Neuronal stem cell (in vitro differentiated cells): ENCODE data around the gene HECW1.

ENCODE experiments used
- DNase-seq: peaks from one replicate; pipeline ENCODE4 v3.0.0-alpha.2; 2013; ENCODE audit warnings: low spot score
- H2AFZ ChIP-seq: one replicate; pipeline ENCODE4 v1.6.1; 2013; ENCODE audit warnings: mild to moderate bottlenecking, low read length, inconsistent platforms
- H2AK5ac ChIP-seq: 2 replicates; pipeline ENCODE4 v1.6.1; 2013; ENCODE audit warnings: low read depth, mild to moderate bottlenecking, inconsistent platforms, low read length, moderate library complexity, mixed read lengths
- H2BK120ac ChIP-seq: 2 replicates; pipeline ENCODE4 v1.6.1; 2013; ENCODE audit warnings: low read depth, mild to moderate bottlenecking, inconsistent platforms, low read length, moderate library complexity, mixed read lengths
- H2BK12ac ChIP-seq: one replicate; pipeline ENCODE4 v1.6.1; 2013; ENCODE audit warnings: low read length, inconsistent platforms
- H2BK15ac ChIP-seq: 2 replicates; pipeline ENCODE4 v1.6.1; 2013; ENCODE audit warnings: mild to moderate bottlenecking, low read length, inconsistent platforms, mixed read lengths
- H2BK5ac ChIP-seq: one replicate; pipeline ENCODE4 v1.6.1; 2013; ENCODE audit warnings: inconsistent platforms, mild to moderate bottlenecking, low read length, moderate library complexity
- H3K14ac ChIP-seq: one replicate; pipeline ENCODE4 v1.6.1; 2013; ENCODE audit warnings: low read length, inconsistent platforms
- H3K18ac ChIP-seq: 2 replicates; pipeline ENCODE4 v1.6.1; 2013; ENCODE audit warnings: low read length, inconsistent platforms
- H3K23ac ChIP-seq: 2 replicates; pipeline ENCODE4 v1.6.1; 2013; ENCODE audit warnings: low read depth, mild to moderate bottlenecking, mixed read lengths, low read length, inconsistent platforms; ENCODE audit not compliant: poor library complexity
- H3K27ac ChIP-seq: replicated peaks from 3 replicates; pipeline ENCODE4 v1.5.1; 2013; ENCODE audit warnings: low read length, inconsistent platforms
- H3K27me3 ChIP-seq, 3 experiments: 2 replicates each; pipeline ENCODE4 v1.6.1; 2013; ENCODE audit warnings: low read length in 3 of 3, mild to moderate bottlenecking in 2 of 3, inconsistent platforms in 1 of 3, low read depth in 1 of 3, mixed read lengths in 1 of 3, moderate library complexity in 1 of 3; ENCODE audit not compliant: control insufficient read depth in 3 of 3, insufficient read depth in 3 of 3
- H3K36me3 ChIP-seq, 2 donors: replicated peaks in 1 of 2; 2 replicates each; pipeline ENCODE4 v1.6.1; 2013; ENCODE audit warnings: low read length in 2 of 2; ENCODE audit not compliant: control insufficient read depth in 2 of 2, insufficient read depth in 2 of 2
- H3K4ac ChIP-seq: 2 replicates; pipeline ENCODE4 v1.6.1; 2013; ENCODE audit warnings: inconsistent platforms, mild to moderate bottlenecking, low read length, moderate library complexity
- H3K4me1 ChIP-seq, 2 donors: 1 replicate in 1 of 2; 2 replicates in 1 of 2; pipeline ENCODE4 v1.6.1; 2013; ENCODE audit warnings: low read length in 2 of 2, low read depth in 1 of 2; ENCODE audit not compliant: control insufficient read depth in 2 of 2, insufficient read depth in 1 of 2
- H3K4me2 ChIP-seq: one replicate; pipeline ENCODE4 v1.6.1; 2013; ENCODE audit warnings: mild to moderate bottlenecking, low read length, inconsistent platforms; ENCODE audit not compliant: insufficient read depth, poor library complexity, severe bottlenecking
- H3K4me3 ChIP-seq, 2 donors: 2 replicates each; pipeline ENCODE4 v1.5.1; 2013; ENCODE audit warnings: low read length in 2 of 2, mild to moderate bottlenecking in 2 of 2, inconsistent platforms in 1 of 2, moderate library complexity in 1 of 2
- H3K79me1 ChIP-seq: one replicate; pipeline ENCODE4 v1.6.1; 2013; ENCODE audit warnings: low read depth, mild to moderate bottlenecking, inconsistent platforms, low read length, moderate library complexity
- H3K9ac ChIP-seq: one replicate; pipeline ENCODE4 v1.6.1; 2013; ENCODE audit warnings: mild to moderate bottlenecking, low read depth, low read length, inconsistent platforms; ENCODE audit not compliant: poor library complexity
- H3K9me3 ChIP-seq, 2 donors: replicated peaks in 1 of 2; 2 replicates each; pipeline versions ENCODE3 to v1.6.1; 2013; ENCODE audit warnings: low read length in 2 of 2, mild to moderate bottlenecking in 2 of 2, inconsistent platforms in 1 of 2, low read depth in 1 of 2, mixed read lengths in 1 of 2, moderate library complexity in 1 of 2; ENCODE audit not compliant: control insufficient read depth in 2 of 2, insufficient read depth in 1 of 2
- H4K8ac ChIP-seq: one replicate; pipeline ENCODE4 v1.6.1; 2013; ENCODE audit warnings: low read depth, mild to moderate bottlenecking, inconsistent platforms, low read length, moderate library complexity
- H4K91ac ChIP-seq: one replicate; pipeline ENCODE4 v1.6.1; 2013; ENCODE audit warnings: low read length, low read depth, mild to moderate bottlenecking, inconsistent platforms; ENCODE audit not compliant: poor library complexity
- WGBS, 2 donors: extraction: QIAGEN DNeasy Blood & Tissue Kit; methylation state at CpG; one replicate each; pipeline ENCODE4 v1.1.7; 2013; ENCODE audit warnings: missing lambda C conversion rate in 2 of 2, mixed read lengths in 1 of 2; ENCODE audit not compliant: insufficient read length in 2 of 2, insufficient replicate concordance in 1 of 2; ENCODE audit errors: extremely low coverage in 2 of 2; 5-methylcytosine and 5-hydroxymethylcytosine counted together

The HECW1 gene

DNA sequence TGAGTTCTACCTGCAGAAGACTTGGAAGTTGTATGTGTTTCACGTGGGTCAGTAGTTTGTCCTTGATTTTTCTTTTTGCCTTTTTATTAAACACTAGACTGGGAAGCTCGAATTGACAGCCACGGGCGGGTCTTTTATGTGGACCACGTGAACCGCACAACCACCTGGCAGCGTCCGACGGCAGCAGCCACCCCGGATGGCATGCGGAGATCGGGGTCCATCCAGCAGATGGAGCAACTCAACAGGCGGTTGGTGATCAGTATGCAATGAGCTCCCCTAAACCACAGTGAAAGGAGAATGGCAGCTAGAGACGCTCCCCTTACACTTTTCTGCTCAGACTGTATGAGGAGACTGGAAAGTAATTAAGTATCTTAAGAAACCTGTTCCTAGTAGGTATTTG is 343.8 kb downstream of the HECW1 start:
- H3K14ac ChIP-seq: no peak overlapping the region
- peaks cover 5 to 6% of the 10 kb centered on the region in 2 donors for H3K4me1 ChIP-seq
- H3K9ac ChIP-seq: no peak overlapping the region
- H3K23ac ChIP-seq: no peak overlapping the region
- H2AK5ac ChIP-seq: no peak overlapping the region
- no peak overlapping the region for H3K18ac ChIP-seq
- H3K4me3 ChIP-seq: no peak overlapping the region
- H4K8ac ChIP-seq: no peak overlapping the region
- no peak overlapping the region for H3K27ac ChIP-seq
- H2BK15ac ChIP-seq: no peak overlapping the region
- no peak overlapping the region for H3K4ac ChIP-seq
- H2BK5ac ChIP-seq: no peak overlapping the region
- no peak overlapping the region for H3K4me2 ChIP-seq
- no peaks in the 10 kb centered on the region for H3K27me3 ChIP-seq
- H2AFZ ChIP-seq: no peak overlapping the region
- no peak overlapping the region for H2BK12ac ChIP-seq
- no peaks in the 10 kb centered on the region for H3K79me1 ChIP-seq
- no peaks in the 10 kb centered on the region for H3K9me3 ChIP-seq
- WGBS, 2 donors: no CpG with 5 or more reads among the region's 14 CpGs
- DNase-seq: no peak
- no peak overlapping the region for H2BK120ac ChIP-seq
- H3K36me3 ChIP-seq: no peaks in the 10 kb centered on the region
- no peak overlapping the region for H4K91ac ChIP-seq

DNA sequence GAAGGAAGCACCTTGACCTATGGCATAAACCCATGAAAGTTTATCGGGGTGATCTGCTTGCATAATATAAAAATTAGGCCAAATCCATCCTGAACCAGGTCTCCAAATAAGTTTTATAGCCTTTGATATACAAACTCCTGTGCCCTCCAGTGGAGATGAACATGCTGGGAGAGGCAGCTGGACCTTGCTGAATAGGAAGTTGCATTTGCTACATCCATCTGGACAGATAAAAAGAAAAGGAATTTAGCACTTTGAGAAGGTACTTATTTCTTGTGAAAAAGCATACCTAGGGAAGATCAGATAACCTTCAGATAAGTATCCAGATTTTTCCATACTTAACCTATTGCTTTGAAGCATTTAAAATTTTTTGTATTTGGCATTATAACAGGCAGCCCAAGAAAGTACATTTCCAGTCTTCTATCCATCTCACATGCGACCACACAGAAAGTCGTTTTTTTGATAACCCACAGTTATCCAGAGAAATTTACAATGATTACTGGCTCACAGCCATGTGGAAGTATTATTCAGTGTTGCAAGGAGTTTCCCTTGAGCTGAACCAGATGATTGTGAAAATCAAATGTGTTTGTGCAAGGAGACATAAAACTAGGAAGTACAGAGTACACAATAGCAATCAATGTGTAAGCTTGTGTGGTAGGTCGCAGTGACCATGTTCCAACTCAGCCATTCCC is 346.0 kb downstream of the HECW1 start:
- H2BK120ac ChIP-seq: no peak overlapping the region
- WGBS, 2 donors: no CpG with 5 or more reads among the region's 4 CpGs

DNA sequence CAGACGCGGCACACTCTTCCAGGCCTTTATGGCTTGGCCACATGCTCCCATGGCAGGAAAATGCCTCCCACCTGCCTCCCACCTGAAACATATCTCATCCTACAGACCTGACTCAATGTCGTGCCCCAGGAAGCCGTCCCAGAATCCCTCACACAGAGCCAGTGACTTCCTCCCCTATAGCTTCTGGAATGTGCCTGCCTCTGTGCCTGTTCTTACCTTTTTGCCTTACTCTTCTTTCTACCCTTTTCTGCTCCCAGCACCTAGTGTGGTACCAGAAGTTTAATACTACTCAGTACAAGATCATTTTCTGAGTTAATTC is 346.5 kb downstream of the HECW1 start:
- Histone ChIP-seq H3K4me3 (no peak overlapping the region), H3K27ac (no peak overlapping the region), H4K8ac (no peak overlapping the region), H2AK5ac (no peak overlapping the region), H2BK5ac (no peak overlapping the region), H3K18ac (peak overlapping the region; percentile 41), H3K4me2 (no peak overlapping the region), H3K23ac (no peak overlapping the region), H3K4ac (no peak overlapping the region), H2BK15ac (no peak overlapping the region), H3K36me3 (no peaks in the 10 kb centered on the region), H2BK120ac (no peak overlapping the region), H4K91ac (no peak overlapping the region), H2BK12ac (no peak overlapping the region), H3K79me1 (no peaks in the 10 kb centered on the region), H3K9me3 (no peaks in the 10 kb centered on the region), H2AFZ (no peak overlapping the region), H3K4me1 (peaks cover 5 to 11% of the 10 kb centered on the region in 2 donors), H3K14ac (no peak overlapping the region), H3K9ac (no peak overlapping the region), H3K27me3 (no peaks in the 10 kb centered on the region)
- no peak for DNase-seq
- no CpG with 5 or more reads among the region's 4 CpGs for WGBS, 2 donors

More for the DNA sequence above, 346.0 kb downstream of the HECW1 start:
- no peaks in the 10 kb centered on the region for H3K27me3 ChIP-seq
- no peak overlapping the region for H3K27ac ChIP-seq
- no peak overlapping the region for H3K9ac ChIP-seq
- no peak overlapping the region for H2BK15ac ChIP-seq
- H3K23ac ChIP-seq: no peak overlapping the region
- no peak overlapping the region for H2AFZ ChIP-seq
- no peak overlapping the region for H4K8ac ChIP-seq
- H3K79me1 ChIP-seq: no peaks in the 10 kb centered on the region
- DNase-seq: no peak
- H3K4ac ChIP-seq: no peak overlapping the region
- H2AK5ac ChIP-seq: no peak overlapping the region
- no peak overlapping the region for H4K91ac ChIP-seq
- H3K18ac ChIP-seq: peak overlapping the region; percentile 41
- H2BK5ac ChIP-seq: no peak overlapping the region
- H3K14ac ChIP-seq: no peak overlapping the region
- peaks cover 5 to 7% of the 10 kb centered on the region in 2 donors for H3K4me1 ChIP-seq
- no peak overlapping the region for H3K4me3 ChIP-seq
- H2BK12ac ChIP-seq: no peak overlapping the region
- no peak overlapping the region for H3K4me2 ChIP-seq
- H3K36me3 ChIP-seq: no peaks in the 10 kb centered on the region
- no peaks in the 10 kb centered on the region for H3K9me3 ChIP-seq

DNA sequence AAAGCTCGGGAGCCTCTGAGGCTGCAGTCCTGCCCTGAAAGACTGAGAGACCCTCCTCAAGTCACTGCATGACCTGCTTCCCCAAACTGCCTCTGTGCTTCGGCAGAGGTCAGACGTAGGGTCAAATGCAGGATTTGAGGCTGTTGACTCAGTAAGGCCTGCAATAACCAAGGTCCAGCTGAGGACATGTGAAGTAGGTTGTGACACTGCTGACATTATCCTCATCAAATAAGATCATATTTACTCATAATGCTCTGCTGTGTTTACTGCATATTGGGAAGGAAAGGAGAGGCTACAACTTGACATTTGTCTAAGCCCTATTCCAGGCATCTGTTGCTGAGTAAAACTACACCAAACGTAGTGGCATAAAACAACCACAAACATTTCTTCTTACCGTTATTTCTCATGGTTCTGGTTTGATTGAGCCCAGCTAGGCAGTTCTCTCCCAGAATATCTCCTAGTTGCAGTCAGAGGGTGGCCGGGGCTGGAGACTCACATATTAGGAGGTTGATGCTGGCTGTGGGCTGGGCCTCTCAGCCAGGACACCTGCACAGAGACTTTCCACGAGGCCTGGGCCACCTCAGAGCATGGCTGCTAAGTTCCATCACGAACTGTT is 348.4 kb downstream of the HECW1 start:
- H3K79me1 ChIP-seq: no peaks in the 10 kb centered on the region
- H3K18ac ChIP-seq: no peak overlapping the region
- DNase-seq: no peak
- H3K4me3 ChIP-seq: no peak overlapping the region
- H2BK15ac ChIP-seq: no peak overlapping the region
- H2BK5ac ChIP-seq: no peak overlapping the region
- no CpG with 5 or more reads among the region's 8 CpGs for WGBS, 2 donors
- H2BK120ac ChIP-seq: no peak overlapping the region
- H3K9me3 ChIP-seq: no peaks in the 10 kb centered on the region
- no peak overlapping the region for H2AFZ ChIP-seq
- no peak overlapping the region for H3K14ac ChIP-seq
- H3K4me1 ChIP-seq: peaks cover 2 to 7% of the 10 kb centered on the region in 2 donors
- H4K8ac ChIP-seq: no peak overlapping the region
- no peak overlapping the region for H4K91ac ChIP-seq
- H3K23ac ChIP-seq: no peak overlapping the region
- no peak overlapping the region for H3K9ac ChIP-seq
- H2AK5ac ChIP-seq: no peak overlapping the region
- no peak overlapping the region for H3K4me2 ChIP-seq
- H3K4ac ChIP-seq: no peak overlapping the region
- no peak overlapping the region for H3K27ac ChIP-seq
- no peaks in the 10 kb centered on the region for H3K27me3 ChIP-seq
- no peak overlapping the region for H2BK12ac ChIP-seq
- H3K36me3 ChIP-seq: no peaks in the 10 kb centered on the region
